CD4-positive, alpha-beta T cell (primary cell): ENCODE measurements around the gene JPT2. TPM values are rescaled to one million over a fixed set of nuclear protein-coding genes. Genes with fewer than 3 reads are reported as not detected.
"Not testable (repeated sequence)": the region's sequence is repeated elsewhere in the genome, so short reads cannot be mapped to it uniquely, and the experiment has no call there.

Experiments used
- ATAC-seq: fragments of 200-7000 bp; cut with Tn5 transposase; one replicate; pipeline ENCODE4 v1.10.0; 2022; ENCODE audit warnings: mild to moderate bottlenecking; ENCODE audit not compliant: poor library complexity
- CTCF ChIA-PET: fragments of 350-600 bp; sonication (Branson Sonifier 250); formaldehyde crosslinking; loops from one replicate; lab custom pipeline; 2021; ENCODE audit warnings: antibody characterized with exemption, inconsistent platforms; lab: Charles Lee
- POLR2A ChIA-PET: fragments of 350-600 bp; sonication (Branson Sonifier 250); formaldehyde crosslinking; loops from one replicate; lab custom pipeline; 2021; ENCODE audit warnings: antibody characterized with exemption, inconsistent platforms; lab: Charles Lee
- DNase-seq, 14 experiments: peaks; one replicate each; pipeline ENCODE4 v3.0.0-alpha.2; 2013 to 2020; ENCODE audit warnings: mixed read lengths in 2 of 14
- H3K27ac ChIP-seq, 2 donors: one replicate each; pipeline versions ENCODE4 v1.5.1 to v1.7.0; 2013; ENCODE audit warnings: low read length in 2 of 2, low read depth in 1 of 2, mild to moderate bottlenecking in 1 of 2
- H3K27me3 ChIP-seq, 2 experiments: 1 replicate in 1 of 2; 2 replicates in 1 of 2; pipeline versions ENCODE4 v1.6.1 to v1.7.0; 2013; ENCODE audit warnings: low read length in 2 of 2, control low read depth in 1 of 2, mild to moderate bottlenecking in 1 of 2, moderate library complexity in 1 of 2; ENCODE audit not compliant: insufficient read depth in 2 of 2, control insufficient read depth in 1 of 2
- H3K36me3 ChIP-seq: one replicate; pipeline ENCODE4 v1.6.1; 2013; ENCODE audit warnings: low read length, control low read depth; ENCODE audit not compliant: insufficient read depth
- H3K4me1 ChIP-seq: one replicate; pipeline ENCODE4 v1.6.1; 2013; ENCODE audit warnings: low read length, control low read depth; ENCODE audit not compliant: insufficient read depth
- H3K4me3 ChIP-seq: one replicate; pipeline ENCODE4 v1.5.1; 2013; ENCODE audit warnings: mild to moderate bottlenecking, low read length, moderate library complexity
- H3K9me3 ChIP-seq, 2 experiments: 1 replicate in 1 of 2; 2 replicates in 1 of 2; pipeline versions ENCODE4 v1.6.1 to v1.7.0; 2013; ENCODE audit warnings: low read length in 2 of 2, mild to moderate bottlenecking in 2 of 2, control low read depth in 1 of 2, moderate library complexity in 1 of 2; ENCODE audit not compliant: control insufficient read depth in 1 of 2, insufficient read depth in 1 of 2
- H3K27ac Mint-ChIP-seq: one replicate; pipeline ENCODE4 v1.8.0; 2020; ENCODE audit warnings: mixed read lengths
- H3K27me3 Mint-ChIP-seq: one replicate; pipeline ENCODE4 v1.8.0; 2021; ENCODE audit warnings: mixed read lengths
- H3K36me3 Mint-ChIP-seq: one replicate; pipeline ENCODE4 v1.8.0; 2021; ENCODE audit warnings: low read depth, mixed read lengths
- H3K4me1 Mint-ChIP-seq: one replicate; pipeline ENCODE4 v1.8.0; 2021; ENCODE audit warnings: low read depth, mixed read lengths
- H3K4me3 Mint-ChIP-seq: one replicate; pipeline ENCODE4 v1.8.0; 2020; ENCODE audit warnings: mild to moderate bottlenecking, mixed read lengths
- H3K9me3 Mint-ChIP-seq: one replicate; pipeline ENCODE4 v1.8.0; 2020; ENCODE audit warnings: mixed read lengths
- intact Hi-C, 2 experiments: fragments of 100-400 bp; cut with DNase I in 1 of 2; cut with micrococcal nuclease in 1 of 2; formaldehyde crosslinking; loops; one replicate each; pipeline versions ENCODE4 v1.15.1 to v1.9.0; 2023 to 2025; cut with DNase I, micrococcal nuclease
- total RNA-seq, 174 experiments: library from RNA in 2 of 174; stranded (reverse) in 2 of 174; gene quantifications; one replicate each; pipeline ENCODE4 v1.2.3 and lab custom pipeline; 2021 to 2026
- TF ChIP-seq, protein P1 (sequence below): fragments of 200-600 bp; IDR thresholded peaks from one replicate; pipeline ENCODE4 v1.8.0; 2022; ENCODE audit warnings: antibody characterized with exemption, mild to moderate bottlenecking

Gene JPT2
- total RNA-seq, 2 experiments from 2014 or later = 2.5 to 3.2 TPM

DNA sequence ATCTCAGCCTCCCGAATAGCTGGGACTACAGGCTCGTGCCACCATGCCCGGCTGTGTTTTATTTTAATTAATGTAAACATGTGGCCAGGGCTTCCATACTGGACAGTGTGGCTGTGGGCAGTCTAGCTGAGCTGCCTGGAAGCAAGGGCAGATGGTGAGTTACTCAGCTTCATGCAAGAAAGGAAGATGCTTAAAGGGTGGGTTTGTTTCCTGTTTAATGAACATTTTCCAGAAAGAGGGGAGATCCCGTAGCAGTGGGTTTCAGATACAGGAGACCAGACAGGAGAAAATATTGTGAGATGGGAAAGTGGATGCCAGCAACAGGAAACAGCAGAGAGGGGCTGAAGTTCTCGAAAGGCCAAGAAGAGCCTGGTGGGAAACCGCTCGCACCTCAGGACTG lies 35.3 kb downstream of the JPT2 start:
- peaks cover 22% of the 10 kb centered on the region for H3K36me3 ChIP-seq
- no peak for DNase-seq
- ChIA-PET POLR2A (no interaction called here), CTCF (no interaction called here)
- Mint-ChIP-seq H3K27me3 (no peaks in the 10 kb centered on the region), H3K36me3 (peaks cover 4% of the 10 kb centered on the region), H3K27ac (no peak overlapping the region), H3K4me3 (no peak overlapping the region), H3K4me1 (peaks cover 29% of the 10 kb centered on the region), H3K9me3 (no peaks in the 10 kb centered on the region)
- intact Hi-C loops = no loop called here
- H3K27ac ChIP-seq = no peak overlapping the region
- no peaks in the 10 kb centered on the region for H3K9me3 ChIP-seq
- no peaks in the 10 kb centered on the region for H3K27me3 ChIP-seq
- no peak for ATAC-seq
- TF ChIP-seq, protein P1, sequence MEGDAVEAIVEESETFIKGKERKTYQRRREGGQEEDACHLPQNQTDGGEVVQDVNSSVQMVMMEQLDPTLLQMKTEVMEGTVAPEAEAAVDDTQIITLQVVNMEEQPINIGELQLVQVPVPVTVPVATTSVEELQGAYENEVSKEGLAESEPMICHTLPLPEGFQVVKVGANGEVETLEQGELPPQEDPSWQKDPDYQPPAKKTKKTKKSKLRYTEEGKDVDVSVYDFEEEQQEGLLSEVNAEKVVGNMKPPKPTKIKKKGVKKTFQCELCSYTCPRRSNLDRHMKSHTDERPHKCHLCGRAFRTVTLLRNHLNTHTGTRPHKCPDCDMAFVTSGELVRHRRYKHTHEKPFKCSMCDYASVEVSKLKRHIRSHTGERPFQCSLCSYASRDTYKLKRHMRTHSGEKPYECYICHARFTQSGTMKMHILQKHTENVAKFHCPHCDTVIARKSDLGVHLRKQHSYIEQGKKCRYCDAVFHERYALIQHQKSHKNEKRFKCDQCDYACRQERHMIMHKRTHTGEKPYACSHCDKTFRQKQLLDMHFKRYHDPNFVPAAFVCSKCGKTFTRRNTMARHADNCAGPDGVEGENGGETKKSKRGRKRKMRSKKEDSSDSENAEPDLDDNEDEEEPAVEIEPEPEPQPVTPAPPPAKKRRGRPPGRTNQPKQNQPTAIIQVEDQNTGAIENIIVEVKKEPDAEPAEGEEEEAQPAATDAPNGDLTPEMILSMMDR = no peak
- H3K4me1 ChIP-seq = peaks cover 31% of the 10 kb centered on the region
- no peak overlapping the region for H3K4me3 ChIP-seq

DNA sequence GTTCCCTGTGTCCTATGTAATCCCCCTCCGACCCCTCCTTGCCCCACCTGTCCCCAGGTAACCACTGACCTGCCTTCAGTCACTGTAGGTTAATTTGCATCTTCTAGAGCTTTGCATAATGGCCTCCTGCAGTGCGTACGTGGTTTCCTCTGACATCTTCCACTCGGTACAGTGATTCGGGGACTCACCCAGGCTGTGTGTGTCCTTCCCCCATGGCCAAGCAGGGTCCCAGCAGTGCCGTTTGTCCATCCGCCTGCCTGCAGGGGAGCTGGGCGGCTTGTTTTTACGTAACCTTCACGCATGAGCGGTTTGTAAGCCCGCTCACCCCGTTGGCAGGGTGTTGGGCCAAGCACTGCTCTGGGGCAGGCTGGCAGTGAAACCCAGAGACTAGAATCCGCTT lies 35.9 kb downstream of the JPT2 start:
- Mint-ChIP-seq H3K36me3 (peaks cover 4% of the 10 kb centered on the region), H3K27ac (no peak overlapping the region), H3K27me3 (no peaks in the 10 kb centered on the region), H3K4me1 (peaks cover 27% of the 10 kb centered on the region), H3K9me3 (no peaks in the 10 kb centered on the region), H3K4me3 (no peak overlapping the region)
- TF ChIP-seq, protein P1 = no peak
- ATAC-seq (no peak), DNase-seq (no peak)
- no peaks in the 10 kb centered on the region for H3K27me3 ChIP-seq
- ChIA-PET POLR2A (no interaction called here), CTCF (no interaction called here)
- peaks cover 29% of the 10 kb centered on the region for H3K4me1 ChIP-seq
- no peak overlapping the region for H3K27ac ChIP-seq
- H3K9me3 ChIP-seq = no peaks in the 10 kb centered on the region
- intact Hi-C loops = no loop called here
- peaks cover 21% of the 10 kb centered on the region for H3K36me3 ChIP-seq
- H3K4me3 ChIP-seq = no peak overlapping the region

DNA sequence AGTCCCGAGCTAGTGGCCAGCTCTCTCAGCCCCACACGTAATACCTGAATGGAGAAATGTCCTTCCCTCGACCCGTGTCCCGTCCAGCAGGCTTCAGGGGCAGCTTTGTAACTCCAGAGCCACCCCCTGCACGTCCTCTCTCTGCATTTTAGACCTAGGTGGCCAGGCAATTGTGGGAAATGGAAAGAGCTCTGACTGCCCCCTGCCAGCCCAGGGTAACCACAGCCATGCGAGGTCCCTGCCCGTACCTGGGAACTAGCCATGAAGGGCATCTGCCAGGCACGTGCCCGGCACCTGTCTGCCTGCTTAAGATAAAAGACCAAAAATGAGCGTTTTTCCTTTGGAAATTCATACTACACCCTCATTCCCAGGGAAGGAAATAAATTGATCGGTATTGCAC lies 37.1 kb downstream of the JPT2 start:
- peaks cover 15% of the 10 kb centered on the region for H3K36me3 ChIP-seq
- H3K9me3 Mint-ChIP-seq = no peaks in the 10 kb centered on the region
- H3K4me3 ChIP-seq = no peak overlapping the region
- no peaks in the 10 kb centered on the region for H3K9me3 ChIP-seq
- ATAC-seq (no peak), DNase-seq (no peak)
- no peaks in the 10 kb centered on the region for H3K27me3 ChIP-seq
- H3K27ac ChIP-seq = no peak overlapping the region
- H3K36me3 Mint-ChIP-seq = no peaks in the 10 kb centered on the region
- peaks cover 32% of the 10 kb centered on the region for H3K4me1 ChIP-seq
- H3K27ac Mint-ChIP-seq = no peak overlapping the region
- TF ChIP-seq, protein P1 = no peak
- no peak overlapping the region for H3K4me3 Mint-ChIP-seq
- intact Hi-C loops = no loop called here
- no peaks in the 10 kb centered on the region for H3K27me3 Mint-ChIP-seq
- POLR2A ChIA-PET = interaction anchor here (1.6 kb wide), 1 partner anchor 9 kb away, joined by 3 read pairs; the partner anchor contains the start of gene MAPK8IP3
- CTCF ChIA-PET = no interaction called here
- H3K4me1 Mint-ChIP-seq = peaks cover 34% of the 10 kb centered on the region

DNA sequence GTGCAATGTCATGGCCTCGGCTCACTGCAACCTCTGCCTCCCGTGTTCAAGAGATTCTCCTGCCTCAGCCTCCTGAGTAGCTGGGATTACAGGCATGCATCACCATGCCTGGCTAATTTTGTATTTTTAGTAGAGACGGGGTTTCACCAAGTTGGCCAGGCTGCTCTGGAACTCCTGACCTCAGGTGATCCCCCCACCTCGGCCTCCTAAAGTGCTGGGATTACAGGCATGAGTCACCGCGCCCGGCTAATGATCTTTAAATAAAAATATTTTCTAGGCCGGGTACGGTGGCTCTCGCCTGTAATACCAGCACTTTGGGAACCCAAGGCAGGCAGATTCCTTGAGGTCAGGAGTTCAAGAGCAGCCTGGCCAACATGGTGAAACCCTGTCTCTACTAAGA lies 40.2 kb downstream of the JPT2 start:
- ATAC-seq, H3K27me3 Mint-ChIP-seq, CTCF ChIA-PET, H3K4me3 ChIP-seq, H3K27me3 ChIP-seq, H3K36me3 ChIP-seq, H3K4me3 Mint-ChIP-seq, intact Hi-C loops, H3K36me3 Mint-ChIP-seq, H3K27ac Mint-ChIP-seq, H3K27ac ChIP-seq, H3K9me3 Mint-ChIP-seq, H3K9me3 ChIP-seq, DNase-seq: not testable (repeated sequence)
- POLR2A ChIA-PET = interaction anchor here (2.4 kb wide), 1 partner anchor 12 kb away, joined by 13 read pairs; the partner anchor contains the start of gene MAPK8IP3
- peaks cover 43% of the 10 kb centered on the region for H3K4me1 Mint-ChIP-seq
- H3K4me1 ChIP-seq = peaks cover 44% of the 10 kb centered on the region

DNA sequence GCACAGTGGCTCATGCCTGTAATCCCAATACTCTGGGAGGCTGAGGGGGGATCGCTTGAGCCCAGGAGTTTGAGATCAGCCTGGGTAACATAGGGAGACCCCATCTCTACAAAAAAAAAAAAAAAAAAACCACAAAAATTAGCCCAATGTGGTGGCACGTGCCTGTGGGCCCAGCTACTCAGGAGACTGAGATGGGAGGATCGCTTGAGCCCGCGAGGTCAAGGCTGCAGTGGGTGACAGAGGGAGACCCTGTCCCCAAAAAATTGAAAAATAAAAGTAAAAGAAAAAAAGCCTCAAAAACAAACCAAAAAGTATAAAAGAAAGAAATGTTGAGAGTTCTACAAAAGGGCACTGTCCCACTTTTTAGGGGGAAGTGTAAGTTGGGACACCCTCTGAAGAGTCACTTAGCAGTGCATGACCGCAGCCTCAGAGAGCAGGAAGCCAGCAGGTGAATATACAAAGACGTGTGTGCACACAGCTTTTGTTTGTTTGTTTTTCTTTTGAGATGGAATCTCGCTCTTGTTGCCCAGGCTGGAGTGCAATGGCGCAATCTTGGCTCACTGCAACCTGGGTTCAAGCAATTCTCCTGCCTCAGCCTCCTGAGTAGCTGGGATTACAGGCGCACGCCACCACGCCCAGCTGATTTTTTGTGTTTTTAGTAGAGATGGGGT lies 41.6 kb downstream of the JPT2 start:
- intact Hi-C loops, H3K27me3 Mint-ChIP-seq, H3K4me3 ChIP-seq, H3K27ac ChIP-seq, H3K36me3 ChIP-seq, H3K9me3 ChIP-seq, H3K4me3 Mint-ChIP-seq, H3K27me3 ChIP-seq, H3K9me3 Mint-ChIP-seq, H3K36me3 Mint-ChIP-seq: not testable (repeated sequence)
- ChIA-PET CTCF (interaction anchor here (0.8 to 1.3 kb wide), 2 partner anchors 13 to 14 kb away, joined by 3 to 9 read pairs; partner anchors contain the start of gene MAPK8IP3), POLR2A (interaction anchor here (2.4 kb wide), 1 partner anchor 13 kb away, joined by 13 read pairs; the partner anchor contains the start of gene MAPK8IP3)
- ATAC-seq = peak; percentile 35
- DNase-seq = peak in 4 of 14 experiments; percentile 20 to 48 (median 41)
- H3K4me1 ChIP-seq = peaks cover 50% of the 10 kb centered on the region
- Mint-ChIP-seq H3K4me1 (peaks cover 40% of the 10 kb centered on the region), H3K27ac (peak overlapping the region; percentile 28)
